Kidney epithelial cell (primary cell): ENCODE results near the gene NYAP1. TPM values are rescaled to one million over a fixed set of nuclear protein-coding genes. Genes with fewer than 3 reads are reported as not detected.
"Not testable (repeated sequence)": the region's sequence is repeated elsewhere in the genome, so short reads cannot be mapped to it uniquely, and the experiment has no call there.

ENCODE experiments used
- DNase-seq: peaks from one replicate; pipeline ENCODE4 v3.0.0-alpha.2; 2010; ENCODE audit warnings: low read depth
- H3K27me3 ChIP-seq: 2 replicates; pipeline ENCODE4 v1.6.0; 2011; ENCODE audit warnings: low read length; ENCODE audit not compliant: control insufficient read depth, insufficient read depth
- H3K36me3 ChIP-seq: 2 replicates; pipeline ENCODE4 v1.5.1; 2011; ENCODE audit warnings: low read length; ENCODE audit not compliant: control insufficient read depth, insufficient read depth
- H3K4me3 ChIP-seq: 2 replicates; pipeline ENCODE4 v1.5.1; 2011; ENCODE audit warnings: low read depth, mild to moderate bottlenecking, control low read depth, low read length
- total RNA-seq: library from RNA; depleted of rRNA; stranded (reverse); fragments of >200 nt; gene quantifications from 2 replicates; pipeline ENCODE4 v1.2.3, GENCODE V29; 2015
- TF ChIP-seq, protein P1 (sequence below): IDR thresholded peaks from 2 replicates; pipeline ENCODE4 v1.5.1; 2011; ENCODE audit warnings: mild to moderate bottlenecking, moderate library complexity, low read length, control low read depth, inconsistent platforms; ENCODE audit not compliant: insufficient read depth, poor library complexity, severe bottlenecking

NYAP1 gene
- total RNA-seq, 1 donor from 2014 or later, result 0.46 TPM

DNA sequence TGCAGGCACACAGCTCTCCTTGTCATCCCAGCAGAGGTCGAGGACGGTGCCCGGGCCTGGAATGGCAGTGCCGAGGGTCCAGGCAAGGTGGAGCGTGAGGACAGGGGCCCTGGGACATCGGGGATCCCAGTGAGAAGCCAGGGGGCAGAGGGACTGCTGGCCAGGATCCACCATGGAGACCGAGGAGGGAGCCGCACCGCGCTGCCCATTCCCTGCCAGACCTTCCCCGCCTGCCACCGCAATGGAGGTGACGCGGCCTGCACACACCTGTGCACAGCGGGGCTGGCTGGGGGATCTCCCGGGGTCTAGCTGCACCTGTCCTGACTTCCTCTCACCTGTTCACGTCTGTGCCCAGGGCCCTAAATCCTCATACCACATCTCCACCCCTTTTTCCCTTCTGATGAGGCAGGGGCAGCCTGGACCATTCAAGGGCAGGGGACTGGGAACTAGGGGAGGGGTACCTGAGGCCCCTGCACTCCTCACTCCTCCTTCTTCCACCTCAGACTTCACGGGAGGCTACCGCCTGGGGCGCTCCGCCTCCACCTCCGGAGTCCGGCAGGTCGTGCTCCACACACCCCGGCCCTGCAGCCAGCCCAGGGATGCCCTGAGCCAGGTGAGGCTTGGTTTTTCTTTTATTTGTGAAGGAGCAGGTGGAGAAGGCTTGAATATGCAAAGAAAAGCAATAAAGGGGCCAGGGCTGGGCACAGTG, 6.9 kb downstream of the NYAP1 start:
- Histone ChIP-seq H3K36me3 (no peaks in the 10 kb centered on the region), H3K4me3 (no peak overlapping the region), H3K27me3 (peaks cover 3% of the 10 kb centered on the region)
- DNase-seq, result no peak
- TF ChIP-seq, protein P1, sequence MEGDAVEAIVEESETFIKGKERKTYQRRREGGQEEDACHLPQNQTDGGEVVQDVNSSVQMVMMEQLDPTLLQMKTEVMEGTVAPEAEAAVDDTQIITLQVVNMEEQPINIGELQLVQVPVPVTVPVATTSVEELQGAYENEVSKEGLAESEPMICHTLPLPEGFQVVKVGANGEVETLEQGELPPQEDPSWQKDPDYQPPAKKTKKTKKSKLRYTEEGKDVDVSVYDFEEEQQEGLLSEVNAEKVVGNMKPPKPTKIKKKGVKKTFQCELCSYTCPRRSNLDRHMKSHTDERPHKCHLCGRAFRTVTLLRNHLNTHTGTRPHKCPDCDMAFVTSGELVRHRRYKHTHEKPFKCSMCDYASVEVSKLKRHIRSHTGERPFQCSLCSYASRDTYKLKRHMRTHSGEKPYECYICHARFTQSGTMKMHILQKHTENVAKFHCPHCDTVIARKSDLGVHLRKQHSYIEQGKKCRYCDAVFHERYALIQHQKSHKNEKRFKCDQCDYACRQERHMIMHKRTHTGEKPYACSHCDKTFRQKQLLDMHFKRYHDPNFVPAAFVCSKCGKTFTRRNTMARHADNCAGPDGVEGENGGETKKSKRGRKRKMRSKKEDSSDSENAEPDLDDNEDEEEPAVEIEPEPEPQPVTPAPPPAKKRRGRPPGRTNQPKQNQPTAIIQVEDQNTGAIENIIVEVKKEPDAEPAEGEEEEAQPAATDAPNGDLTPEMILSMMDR, result no peak

- TF ChIP-seq, protein P1, result no peak
- Histone ChIP-seq H3K4me3 (no peak overlapping the region), H3K27me3 (peaks cover 3% of the 10 kb centered on the region), H3K36me3 (no peaks in the 10 kb centered on the region)
- DNase-seq, result no peak
Measured at GRCh38 chr7:100491192-100491578, 7.5 kb downstream of the NYAP1 start.

DNA sequence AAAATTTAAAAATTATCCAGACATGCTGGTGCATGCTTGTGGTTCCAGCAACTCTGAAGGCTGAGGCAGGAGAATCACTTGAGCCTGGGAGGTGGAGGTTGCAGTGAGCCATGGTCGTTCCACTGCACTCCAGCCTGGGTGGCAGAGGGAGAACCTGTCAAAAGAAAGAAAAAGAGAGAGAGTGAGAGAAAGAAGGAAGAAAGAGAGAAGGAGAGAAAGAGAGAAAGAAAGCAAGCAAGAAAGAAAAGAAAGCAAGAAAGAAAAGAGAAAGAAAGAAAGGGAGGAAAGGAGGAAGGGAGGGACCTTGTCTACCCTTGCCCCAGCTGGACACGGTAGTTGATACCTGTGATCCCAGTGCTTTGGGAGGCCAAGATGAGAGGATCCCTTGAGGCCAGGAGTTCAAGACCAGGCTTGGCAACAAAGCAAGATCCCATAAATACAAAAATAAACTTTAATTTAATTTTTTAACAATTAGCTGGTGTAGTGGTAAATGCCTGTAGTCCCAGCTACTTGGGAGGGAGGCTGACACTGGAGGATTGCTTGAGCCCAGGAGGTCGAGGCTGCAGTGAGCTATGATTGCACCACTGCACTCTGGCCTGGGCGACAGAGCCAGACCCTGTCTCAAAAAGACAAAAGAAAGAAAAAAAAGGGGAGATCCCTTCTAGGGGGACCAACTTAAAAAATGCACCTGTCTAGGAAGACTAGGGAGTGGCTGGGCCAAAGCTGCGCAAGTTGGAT, 9.2 kb downstream of the NYAP1 start:
- peak overlapping the region; percentile 13 for H3K4me3 ChIP-seq
- peaks cover 3% of the 10 kb centered on the region for H3K27me3 ChIP-seq
- TF ChIP-seq, protein P1, result no peak
- H3K36me3 ChIP-seq, result no peaks in the 10 kb centered on the region
- DNase-seq, result no peak

DNA sequence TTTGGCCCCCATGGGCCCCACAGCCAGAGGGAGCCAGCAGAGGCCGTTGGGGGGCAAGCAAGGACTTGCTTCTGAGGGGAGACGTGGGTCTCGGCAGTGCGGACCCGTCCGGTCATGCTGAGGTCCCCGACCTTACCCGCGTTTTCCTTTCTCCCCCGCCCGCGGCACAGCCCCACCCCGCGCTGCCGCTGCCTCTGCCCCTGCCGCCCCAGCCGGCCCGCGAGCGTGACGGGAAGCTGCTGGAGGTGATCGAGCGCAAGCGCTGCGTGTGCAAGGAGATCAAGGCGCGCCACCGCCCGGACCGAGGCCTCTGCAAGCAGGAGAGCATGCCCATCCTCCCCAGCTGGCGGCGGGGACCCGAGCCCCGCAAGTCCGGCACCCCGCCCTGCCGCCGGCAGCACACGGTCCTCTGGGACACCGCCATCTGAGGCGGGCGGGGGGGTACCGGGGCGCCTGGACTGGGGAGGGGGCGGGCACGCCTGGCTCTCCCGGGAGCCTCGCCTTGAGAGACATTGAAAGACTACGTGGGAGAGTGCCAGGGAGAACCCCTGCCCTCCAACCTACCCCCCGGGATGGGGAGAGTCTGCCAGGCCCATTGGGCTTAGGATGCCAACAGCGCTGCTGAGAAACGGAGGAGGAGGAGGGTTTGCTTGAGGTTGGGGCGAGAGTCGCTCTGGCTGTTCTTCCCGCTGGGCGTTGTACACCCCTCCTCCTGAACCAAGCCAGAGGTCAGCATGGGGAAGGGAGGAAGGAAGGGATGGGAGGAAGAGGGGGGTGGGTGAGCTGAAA, 9.9 kb downstream of the NYAP1 start:
- Histone ChIP-seq H3K4me3 (peak overlapping the region; percentile 13), H3K27me3 (peaks cover 3% of the 10 kb centered on the region), H3K36me3 (no peaks in the 10 kb centered on the region)
- TF ChIP-seq, protein P1, result no peak
- no peak for DNase-seq

DNA sequence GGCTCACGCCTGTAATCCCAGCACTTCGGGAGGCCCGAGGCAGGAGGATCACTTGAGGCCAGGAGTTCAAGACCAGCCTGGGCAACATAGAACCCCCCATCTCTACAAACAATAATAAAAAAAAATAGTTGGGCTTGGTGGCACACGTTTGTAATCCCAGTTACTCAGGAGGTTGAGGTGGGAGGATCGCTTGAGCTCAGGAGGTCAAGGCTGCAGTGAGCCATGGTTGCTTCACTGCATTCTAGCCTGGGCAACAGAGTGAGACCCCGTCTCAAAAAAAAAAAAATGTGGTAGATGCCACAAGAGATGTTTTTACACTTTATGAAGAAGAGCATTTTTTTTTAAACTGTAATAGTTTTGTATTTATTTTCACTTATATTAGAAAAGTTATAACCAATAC, 12.8 kb downstream of the NYAP1 start:
- Histone ChIP-seq H3K36me3 (no peaks in the 10 kb centered on the region), H3K27me3 (no peaks in the 10 kb centered on the region), H3K4me3 (no peak overlapping the region)
- DNase-seq, result no peak
- TF ChIP-seq, protein P1, result no peak

- not testable (repeated sequence) for DNase-seq, H3K4me3 ChIP-seq, H3K36me3 ChIP-seq, H3K27me3 ChIP-seq
Measured at GRCh38 chr7:100500743-100501142, 17.0 kb downstream of the NYAP1 start.

DNA sequence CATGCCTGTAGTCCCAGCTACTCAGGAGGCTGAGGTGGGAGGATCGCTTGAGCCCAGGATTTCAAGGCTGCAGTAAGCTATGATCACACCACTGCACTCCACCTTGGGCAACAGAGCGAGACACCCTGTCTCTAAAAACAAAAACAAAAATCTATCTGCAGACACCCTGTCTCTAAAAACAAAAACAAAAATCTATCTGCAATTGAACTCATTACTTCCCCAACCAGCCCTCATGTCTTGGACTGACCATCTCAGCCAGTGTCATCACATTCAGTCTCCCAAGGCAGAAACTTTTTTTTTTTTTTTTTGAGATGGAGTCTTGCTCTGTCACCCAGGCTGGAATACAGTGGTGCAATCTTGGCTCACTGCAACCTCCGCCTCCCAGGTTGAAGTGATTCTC, 20.3 kb downstream of the NYAP1 start:
- DNase-seq, H3K27me3 ChIP-seq, H3K4me3 ChIP-seq, H3K36me3 ChIP-seq: not testable (repeated sequence)
